ENCODE data around the gene OSGIN1.

Gene OSGIN1

GRCh38 chr16:83911290-83911689 is 41.8 kb upstream of the OSGIN1 start:
- TF ChIP-seq CTCF (IDR thresholded peaks at IDR 0.05; ENCODE audit: insufficient read depth, low read depth, low read length, missing control alignments) = no peak
- no peak for DNase-seq (ENCODE audit: low read depth)
- no peak overlapping the region for H3K4me3 ChIP-seq (ENCODE audit: low read length)

- DNase-seq (ENCODE audit: low read depth) = peak; percentile 9
- no peak for TF ChIP-seq CTCF (IDR thresholded peaks at IDR 0.05; ENCODE audit: insufficient read depth, low read depth, low read length, missing control alignments)
- no peak overlapping the region for H3K4me3 ChIP-seq (ENCODE audit: low read length)
Observed at GRCh38 chr16:83912519-83913244, 40.4 kb upstream of the OSGIN1 start.

GRCh38 chr16:83913245-83913633 is 39.8 kb upstream of the OSGIN1 start:
- no peak for TF ChIP-seq CTCF (IDR thresholded peaks at IDR 0.05; ENCODE audit: insufficient read depth, low read depth, low read length, missing control alignments)
- no peak overlapping the region for H3K4me3 ChIP-seq (ENCODE audit: low read length)
- peak; percentile 26 for DNase-seq (ENCODE audit: low read depth)

- no peak for DNase-seq (ENCODE audit: low read depth)
- TF ChIP-seq CTCF (IDR thresholded peaks at IDR 0.05; ENCODE audit: insufficient read depth, low read depth, low read length, missing control alignments) = no peak
- H3K4me3 ChIP-seq (ENCODE audit: low read length) = no peak overlapping the region
Observed at GRCh38 chr16:83914091-83914710, 38.8 kb upstream of the OSGIN1 start.

GRCh38 chr16:83915081-83915480 is 38.0 kb upstream of the OSGIN1 start:
- no peak overlapping the region for H3K4me3 ChIP-seq (ENCODE audit: low read length)
- no peak for DNase-seq (ENCODE audit: low read depth)
- no peak for TF ChIP-seq CTCF (IDR thresholded peaks at IDR 0.05; ENCODE audit: insufficient read depth, low read depth, low read length, missing control alignments)

- no peak for TF ChIP-seq CTCF (IDR thresholded peaks at IDR 0.05; ENCODE audit: insufficient read depth, low read depth, low read length, missing control alignments)
- H3K4me3 ChIP-seq (ENCODE audit: low read length) = no peak overlapping the region
- no peak for DNase-seq (ENCODE audit: low read depth)
Observed at GRCh38 chr16:83915491-83915890, 37.5 kb upstream of the OSGIN1 start.
